Left ventricle myocardium inferior (tissue), 1 donor: Measurements from ENCODE around the gene ADGRL1. TPM values are rescaled to one million over a fixed set of nuclear protein-coding genes. Genes with fewer than 3 reads are reported as not detected.

Source experiments
- DNase-seq: peaks from one replicate; pipeline ENCODE4 v3.0.0-alpha.2; 2020
- H3K27ac ChIP-seq: fragments of 200-600 bp; replicated peaks from 2 replicates; pipeline ENCODE4 v1.8.0; 2021
- H3K27me3 ChIP-seq: fragments of 200-600 bp; 2 replicates; pipeline ENCODE4 v1.8.0; 2021; ENCODE audit warnings: low read depth
- H3K36me3 ChIP-seq: fragments of 200-600 bp; 2 replicates; pipeline ENCODE4 v1.8.0; 2021
- H3K4me1 ChIP-seq: fragments of 200-600 bp; 2 replicates; pipeline ENCODE4 v1.8.0; 2021
- H3K4me3 ChIP-seq: fragments of 200-600 bp; 2 replicates; pipeline ENCODE4 v1.8.0; 2021; ENCODE audit warnings: mild to moderate bottlenecking, moderate library complexity
- H3K9me3 ChIP-seq: fragments of 200-600 bp; replicated peaks from 2 replicates; pipeline ENCODE4 v1.8.0; 2021
- CTCF ChIP-seq: fragments of 200-600 bp; IDR thresholded peaks from 2 replicates; pipeline ENCODE4 v1.8.0; 2021; ENCODE audit warnings: antibody characterized with exemption, mild to moderate bottlenecking, borderline replicate concordance
- intact Hi-C: fragments of 100-400 bp; cut with micrococcal nuclease; formaldehyde crosslinking; loops from one replicate; pipeline ENCODE4 v1.11.0; 2022
- total RNA-seq: library from RNA; stranded (reverse); fragmentation: NEBNext Ultra II Directional; extraction: Animal tissue kit (Norgen Biotek cat#: 25700); gene quantifications from one replicate; pipeline ENCODE4 v1.2.1, GENCODE V29; 2021
- donor health status: DM: no; HTN: yes; CAD: no; lungs with severe emphysema.

ADGRL1 gene
- total RNA-seq, 1 donor from 2014 or later: 16.1 TPM

DNA sequence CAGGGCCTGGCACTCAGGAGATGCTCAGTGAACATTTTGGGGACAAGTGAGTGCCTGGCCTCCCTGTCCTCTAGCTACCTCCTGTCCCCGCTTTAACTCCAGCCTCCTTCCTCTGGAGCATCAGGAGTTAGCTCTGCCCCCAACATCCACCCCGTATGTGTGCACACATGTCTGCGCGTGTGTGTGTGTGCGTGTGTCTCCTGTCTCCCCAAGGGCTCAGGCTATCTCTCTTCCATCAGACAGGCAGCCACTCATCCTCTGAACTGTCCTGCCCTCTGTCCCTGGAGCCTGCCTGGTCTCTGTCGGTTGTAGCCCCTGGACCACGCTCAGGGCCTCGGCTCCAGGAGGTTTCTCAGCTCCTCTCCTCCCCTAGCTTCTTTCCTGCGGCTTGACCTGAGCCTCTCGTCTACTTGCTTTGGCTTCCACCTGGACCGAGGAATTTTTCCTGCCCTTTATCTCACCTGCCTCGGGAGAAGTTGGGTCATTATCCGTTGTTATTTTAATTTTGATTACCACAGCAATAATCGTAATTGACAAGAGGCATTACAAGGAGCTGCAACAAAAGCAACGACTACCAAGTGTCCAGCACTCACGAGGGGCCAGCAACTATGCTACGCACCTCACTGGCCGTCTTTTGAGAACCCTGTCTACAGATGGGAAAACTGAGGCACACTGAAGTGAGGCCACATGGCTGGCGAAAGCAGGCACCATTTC lies 37.6 kb downstream of the ADGRL1 start:
- no peak for DNase-seq
- peaks cover 36% of the 10 kb centered on the region for H3K36me3 ChIP-seq
- TF ChIP-seq CTCF: no peak
- H3K4me3 ChIP-seq: peak overlapping the region; percentile 41
- no peaks in the 10 kb centered on the region for H3K27me3 ChIP-seq
- intact Hi-C loops: no loop called here
- H3K27ac ChIP-seq: peak overlapping the region; percentile 67
- no peaks in the 10 kb centered on the region for H3K9me3 ChIP-seq
- peaks cover 22% of the 10 kb centered on the region for H3K4me1 ChIP-seq

DNA sequence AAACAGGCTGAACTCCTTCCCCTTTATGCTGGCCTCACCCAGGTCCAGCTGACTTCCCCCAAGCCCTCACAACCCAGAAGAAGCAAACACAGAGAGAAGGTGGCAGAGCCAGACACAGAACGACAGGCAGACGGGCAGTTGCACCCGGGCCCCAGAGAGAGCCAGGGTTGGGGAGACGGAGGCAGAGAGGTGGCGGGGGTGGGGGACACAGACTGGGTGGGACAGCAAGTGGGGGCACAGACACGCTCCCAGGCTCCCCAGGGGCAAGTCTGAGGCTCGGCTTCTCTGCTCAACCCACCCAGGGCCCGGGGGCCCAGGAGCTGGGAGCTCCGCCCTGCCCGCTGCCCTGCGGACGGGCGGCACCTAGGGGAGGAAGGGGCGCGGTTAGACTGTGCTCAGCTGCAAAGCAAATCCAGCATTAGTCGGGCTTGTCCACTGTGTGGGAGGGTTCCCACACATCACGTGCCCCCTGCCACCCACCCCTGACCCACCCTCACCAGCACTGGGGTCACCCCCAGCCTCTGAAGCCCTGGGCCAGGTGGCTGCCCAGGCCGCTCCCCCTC lies 38.3 kb downstream of the ADGRL1 start:
- no peaks in the 10 kb centered on the region for H3K9me3 ChIP-seq
- TF ChIP-seq CTCF: peak; percentile 12
- H3K4me1 ChIP-seq: peaks cover 22% of the 10 kb centered on the region
- peak overlapping the region; percentile 67 for H3K27ac ChIP-seq
- no peaks in the 10 kb centered on the region for H3K27me3 ChIP-seq
- intact Hi-C loops: no loop called here
- peak overlapping the region; percentile 41 for H3K4me3 ChIP-seq
- no peak for DNase-seq
- H3K36me3 ChIP-seq: peaks cover 37% of the 10 kb centered on the region

DNA sequence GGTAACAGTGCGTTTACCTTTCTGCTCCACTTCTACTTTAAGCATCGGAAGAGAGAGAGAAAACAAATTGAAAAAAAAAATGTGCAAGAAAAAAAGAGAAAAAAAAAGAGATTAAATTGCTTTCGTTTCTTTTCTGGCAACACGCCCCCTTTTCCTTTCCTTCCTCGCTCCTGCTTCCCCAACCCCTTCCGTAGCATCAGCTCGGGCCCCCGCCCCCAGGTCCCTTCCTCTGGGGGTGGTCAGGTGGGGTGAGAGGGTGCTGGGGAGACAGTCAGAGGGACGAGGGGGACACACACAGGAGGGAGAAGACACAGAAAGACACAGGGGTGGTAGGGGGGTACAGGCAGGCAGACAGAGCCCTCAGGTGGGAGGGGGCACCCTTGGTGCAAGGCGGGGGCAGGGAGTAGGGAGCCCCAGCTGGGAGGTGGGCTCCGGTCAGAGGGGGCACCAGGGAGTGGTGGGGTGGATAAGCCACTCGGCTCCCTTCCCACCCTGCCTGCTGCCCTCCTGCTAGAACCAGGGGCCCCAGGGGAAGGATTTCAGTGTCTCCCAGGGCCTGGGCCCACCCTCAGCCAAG lies 38.9 kb downstream of the ADGRL1 start:
- no peak for DNase-seq
- H3K27me3 ChIP-seq: no peaks in the 10 kb centered on the region
- H3K9me3 ChIP-seq: no peaks in the 10 kb centered on the region
- no peak for TF ChIP-seq CTCF
- H3K27ac ChIP-seq: peak overlapping the region; percentile 67
- intact Hi-C loops: no loop called here
- H3K4me3 ChIP-seq: peak overlapping the region; percentile 41
- H3K36me3 ChIP-seq: peaks cover 36% of the 10 kb centered on the region
- H3K4me1 ChIP-seq: peaks cover 22% of the 10 kb centered on the region

DNA sequence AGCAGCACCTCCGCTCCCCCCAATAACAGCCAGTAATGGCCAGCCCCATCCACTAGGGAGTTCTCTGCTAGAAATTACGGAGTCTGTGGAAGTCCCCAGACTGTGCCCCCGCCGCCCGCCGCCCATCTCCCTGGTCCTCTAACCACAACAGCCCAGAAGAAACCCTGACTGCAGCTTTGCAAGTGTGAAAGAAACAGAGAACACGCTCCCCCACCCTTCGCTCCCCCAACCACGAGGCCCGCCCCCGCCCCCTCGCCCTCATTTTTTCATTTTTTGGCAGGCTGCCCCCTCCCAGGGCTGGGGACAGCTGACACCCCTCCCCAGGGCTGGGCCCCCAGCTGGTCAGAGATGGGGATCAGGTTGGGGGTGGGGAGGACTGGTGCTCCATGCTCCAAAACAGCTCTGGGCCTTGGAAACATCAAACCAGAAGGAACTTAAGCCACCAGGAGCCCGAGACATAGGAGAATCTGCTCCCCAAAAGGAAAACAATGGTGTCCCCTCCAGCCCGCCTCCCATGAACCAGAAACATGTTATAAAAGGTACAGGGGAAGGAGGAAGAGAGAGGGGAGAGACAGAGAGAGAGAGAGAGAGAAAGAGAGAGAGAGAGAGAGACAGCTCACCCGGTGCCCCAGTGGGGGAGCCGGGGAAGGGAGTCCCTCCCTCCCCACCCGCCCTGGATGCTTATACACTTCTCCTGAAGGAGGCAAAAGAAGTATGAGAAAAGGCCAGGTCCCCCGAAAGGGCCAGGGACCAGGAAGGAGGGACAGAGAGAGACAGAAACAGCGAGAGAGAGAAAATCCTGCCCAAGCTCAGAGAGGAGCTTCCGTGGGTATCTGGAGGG lies 39.8 kb downstream of the ADGRL1 start:
- no peaks in the 10 kb centered on the region for H3K9me3 ChIP-seq
- H3K27ac ChIP-seq: no peak overlapping the region
- peak overlapping the region; percentile 41 for H3K4me3 ChIP-seq
- H3K4me1 ChIP-seq: peaks cover 22% of the 10 kb centered on the region
- no peak for DNase-seq
- peaks cover 28% of the 10 kb centered on the region for H3K36me3 ChIP-seq
- intact Hi-C loops: no loop called here
- TF ChIP-seq CTCF: no peak
- H3K27me3 ChIP-seq: no peaks in the 10 kb centered on the region

GRCh38 chr19:14164724-14165493 lies 41.1 kb downstream of the ADGRL1 start:
- H3K27ac ChIP-seq: no peak overlapping the region
- DNase-seq: no peak
- H3K9me3 ChIP-seq: no peaks in the 10 kb centered on the region
- intact Hi-C loops: no loop called here
- no peak for TF ChIP-seq CTCF
- no peaks in the 10 kb centered on the region for H3K27me3 ChIP-seq
- H3K4me3 ChIP-seq: no peak overlapping the region
- peaks cover 22% of the 10 kb centered on the region for H3K4me1 ChIP-seq
- peaks cover 15% of the 10 kb centered on the region for H3K36me3 ChIP-seq
